Activated CD8-positive, alpha-beta memory T cell treated with anti-CD3 and anti-CD28 coated beads for 24 hours (primary cell): Measurements from ENCODE around the gene RYR3.
"Not testable (repeated sequence)": the region's sequence is repeated elsewhere in the genome, so short reads cannot be mapped to it uniquely, and the experiment has no call there.

ENCODE experiments used
- DNase-seq: peaks from one replicate; pipeline ENCODE4 v3.0.0-alpha.2; 2020

Gene RYR3

GRCh38 chr15:33526532-33526931 is 215.8 kb downstream of the RYR3 start:
- DNase-seq, result no peak

- DNase-seq, result no peak
Measured at GRCh38 chr15:33533197-33533596, 222.4 kb downstream of the RYR3 start.

- no peak for DNase-seq
Measured at GRCh38 chr15:33534642-33535041, 223.9 kb downstream of the RYR3 start.

GRCh38 chr15:33535135-33535534 is 224.4 kb downstream of the RYR3 start:
- DNase-seq, result no peak

GRCh38 chr15:33539825-33540573 is 229.2 kb downstream of the RYR3 start:
- no peak for DNase-seq

GRCh38 chr15:33543957-33544356 is 233.2 kb downstream of the RYR3 start:
- DNase-seq, result no peak

GRCh38 chr15:33545866-33546265 is 235.1 kb downstream of the RYR3 start:
- no peak for DNase-seq

- DNase-seq, result no peak
Measured at GRCh38 chr15:33547876-33548275, 237.1 kb downstream of the RYR3 start.

- DNase-seq, result no peak
Measured at GRCh38 chr15:33551860-33552259, 241.1 kb downstream of the RYR3 start.

- DNase-seq, result no peak
Measured at GRCh38 chr15:33553157-33553556, 242.4 kb downstream of the RYR3 start.

GRCh38 chr15:33559207-33559890 is 248.6 kb downstream of the RYR3 start:
- no peak for DNase-seq

- no peak for DNase-seq
Measured at GRCh38 chr15:33561407-33561806, 250.6 kb downstream of the RYR3 start.

- no peak for DNase-seq
Measured at GRCh38 chr15:33561967-33562366, 251.2 kb downstream of the RYR3 start.

GRCh38 chr15:33565094-33565493 is 254.3 kb downstream of the RYR3 start:
- no peak for DNase-seq

- no peak for DNase-seq
Measured at GRCh38 chr15:33567652-33568051, 256.9 kb downstream of the RYR3 start.

- no peak for DNase-seq
Measured at GRCh38 chr15:33569036-33569435, 258.3 kb downstream of the RYR3 start.

GRCh38 chr15:33577911-33578310 is 267.1 kb downstream of the RYR3 start:
- DNase-seq, result not testable (repeated sequence)

- DNase-seq, result no peak
Measured at GRCh38 chr15:33580526-33580925, 269.8 kb downstream of the RYR3 start.

GRCh38 chr15:33581032-33581431 is 270.3 kb downstream of the RYR3 start:
- DNase-seq, result no peak

- DNase-seq, result no peak
Measured at GRCh38 chr15:33584797-33585196, 274.0 kb downstream of the RYR3 start.

- no peak for DNase-seq
Measured at GRCh38 chr15:33586786-33587697, 276.3 kb downstream of the RYR3 start.

- no peak for DNase-seq
Measured at GRCh38 chr15:33587773-33588172, 277.0 kb downstream of the RYR3 start.

GRCh38 chr15:33592864-33593263 is 282.1 kb downstream of the RYR3 start:
- no peak for DNase-seq
